Adrenal gland (tissue), 12 donors: ENCODE measurements around the gene ZNF366. TPM values are rescaled to one million over a fixed set of nuclear protein-coding genes. Genes with fewer than 3 reads are reported as not detected.

Source experiments
- DNase-seq, 7 donors: peaks; one replicate each; pipeline ENCODE4 v3.0.0-alpha.2; 2019 to 2020
- H3K27ac ChIP-seq, 5 donors: fragments of 200-600 bp; sonication (generic) in 4 of 5; 1 replicate in 3 of 5; 2 replicates in 2 of 5; pipeline versions ENCODE4 v1.5.1 to v1.8.0; 2016 to 2020; ENCODE audit warnings: mild to moderate bottlenecking in 1 of 5
- H3K27me3 ChIP-seq: fragments of 200-600 bp; 2 replicates; pipeline ENCODE4 v1.8.0; 2021
- H3K36me3 ChIP-seq, 2 donors: fragments of 200-600 bp; replicated peaks in 1 of 2; 1 replicate in 1 of 2; 2 replicates in 1 of 2; pipeline versions ENCODE4 v1.5.1 to v1.8.0; 2018 to 2022
- H3K4me1 ChIP-seq, 2 donors: fragments of 200-600 bp; replicated peaks in 1 of 2; 1 replicate in 1 of 2; 2 replicates in 1 of 2; pipeline versions ENCODE4 v1.5.1 to v1.8.0; 2018 to 2021
- H3K4me3 ChIP-seq, 4 donors: fragments of 200-600 bp; sonication (generic) in 3 of 4; one replicate each; pipeline ENCODE4 v1.5.1; 2016 to 2018
- H3K9me3 ChIP-seq, 3 donors: fragments of 200-600 bp; sonication (generic) in 1 of 3; replicated peaks in 1 of 3; 1 replicate in 2 of 3; 2 replicates in 1 of 3; pipeline versions ENCODE4 v1.5.1 to v1.8.0; 2016 to 2021
- CTCF ChIP-seq, 6 experiments: fragments of 450-650 bp in 4 of 6; fragments of 200-600 bp in 2 of 6; sonication (generic) in 1 of 6; IDR thresholded peaks; 1 replicate in 5 of 6; 2 replicates in 1 of 6; pipeline versions ENCODE4 v1.5.1 to v1.8.0; 2016 to 2021; ENCODE audit warnings: antibody characterized with exemption in 6 of 6, mild to moderate bottlenecking in 2 of 6, moderate library complexity in 1 of 6
- POLR2A ChIP-seq, 2 donors: fragments of 450-650 bp; IDR thresholded peaks; one replicate each; pipeline ENCODE4 v1.6.1; 2017; ENCODE audit warnings: antibody characterized with exemption in 2 of 2, mild to moderate bottlenecking in 2 of 2, moderate library complexity in 1 of 2
- WGBS, 4 donors: extraction: QIAGEN DNeasy Blood & Tissue Kit in 2 of 4; methylation state at CpG; one replicate each; pipeline versions ENCODE4 v1.1.5 to v1.1.7; 2013 to 2017; 5-methylcytosine and 5-hydroxymethylcytosine counted together
- intact Hi-C, 2 donors: fragments of 100-400 bp; cut with DNase I; formaldehyde crosslinking; loops; one replicate each; pipeline versions ENCODE4 v1.14.1 to v1.15.0; 2022 to 2023
- polyA plus RNA-seq, 3 donors: library from polyadenylated mRNA; stranded (reverse); fragments of 200-250 nt in 2 of 3; fragments of 350-450 nt in 1 of 3; fragmentation: Illumina TruSeq in 1 of 3; extraction: RNeasy Lipid Tissue Mini Kit (QIAGEN cat#74804) in 1 of 3; gene quantifications; one replicate each; pipeline ENCODE4 v1.2.3, GENCODE V29; 2013 to 2014
- total RNA-seq, 9 donors: library from RNA; depleted of rRNA in 4 of 9; stranded (reverse); fragments of >200 nt in 4 of 9; fragments of 120-200 nt in 1 of 9; fragmentation: NEBNext Ultra II Directional in 1 of 9; extraction: Animal tissue kit (Norgen Biotek cat#: 25700) in 1 of 9; gene quantifications; one replicate each; pipeline versions ENCODE4 v1.1.0 to v1.2.4, GENCODE V29; 2013 to 2023
- donor health status: healthy with polysubstance abuse.
- donor health status: Bipolar disorder and iron deficiency.
- donor health status: DM: yes; HTN: yes; CAD: no.
- donor health status: DM: no; HTN: no; CAD: no.
- donor health status: DM: no; HTN: no; CAD: no.
- donor health status: DM: yes; HTN: yes; CAD: no.

The ZNF366 gene
- total and polyA plus RNA-seq, 12 donors: 0.24 to 5.3 (median 2.6) TPM

GRCh38 chr5:72438141-72438540 is 69.1 kb downstream of the ZNF366 start:
- Histone ChIP-seq H3K4me1 (peaks cover 9 to 19% of the 10 kb centered on the region in 2 donors), H3K27ac (no peak overlapping the region), H3K36me3 (no peaks in the 10 kb centered on the region), H3K4me3 (no peak overlapping the region), H3K9me3 (no peaks in the 10 kb centered on the region), H3K27me3 (no peaks in the 10 kb centered on the region)
- DNase-seq: no peak
- no peak for TF ChIP-seq CTCF (IDR thresholded peaks at IDR 0.05)
- TF ChIP-seq POLR2A (IDR thresholded peaks at IDR 0.05): no peak
- 81 to 96% (median 88%) methylated on average over 3 of the region's 3 CpGs for WGBS, 4 donors
- intact Hi-C loops: no loop called here

DNA sequence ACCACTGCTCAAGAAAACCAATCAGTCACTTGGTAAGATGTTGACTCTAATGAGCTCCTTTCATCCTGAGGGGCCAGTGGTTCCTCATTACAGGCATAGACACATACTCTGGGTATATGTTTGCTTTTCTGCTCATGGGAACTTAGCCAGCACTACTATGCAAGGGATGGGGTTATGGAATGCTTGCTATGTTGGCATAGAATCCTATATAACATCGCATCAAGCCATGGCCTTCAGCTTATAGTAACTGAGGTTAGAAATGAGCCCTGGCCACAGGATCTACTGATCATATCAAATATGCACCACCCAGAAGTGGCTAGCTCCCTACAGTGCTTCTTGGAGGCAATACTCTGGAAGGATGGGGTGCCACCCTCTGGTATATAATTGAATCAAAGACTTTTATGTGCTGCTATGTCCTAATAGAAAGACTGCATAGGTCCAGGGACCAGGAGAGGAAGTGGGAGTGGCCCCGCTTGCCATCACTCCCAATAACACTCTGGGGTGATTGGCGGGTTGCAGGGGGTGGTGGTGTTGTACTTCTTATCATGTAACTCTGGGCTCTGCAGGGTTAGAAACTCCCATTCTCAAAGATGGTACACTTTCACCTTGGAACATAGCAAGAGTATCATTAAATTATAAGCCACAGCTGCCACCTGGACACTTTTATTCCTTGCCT is 70.3 kb downstream of the ZNF366 start:
- WGBS, 4 donors: 86 to 100% (median 96%) methylated on average over 3 of the region's 3 CpGs
- no peak for DNase-seq
- peaks cover 9 to 20% of the 10 kb centered on the region in 2 donors for H3K4me1 ChIP-seq
- TF ChIP-seq POLR2A (IDR thresholded peaks at IDR 0.05): no peak
- no peak for TF ChIP-seq CTCF (IDR thresholded peaks at IDR 0.05)
- no peak overlapping the region for H3K4me3 ChIP-seq
- intact Hi-C loops: no loop called here
- H3K27me3 ChIP-seq: no peaks in the 10 kb centered on the region
- H3K9me3 ChIP-seq: no peaks in the 10 kb centered on the region
- no peak overlapping the region for H3K27ac ChIP-seq
- no peaks in the 10 kb centered on the region for H3K36me3 ChIP-seq

- intact Hi-C loops: no loop called here
- no peak for TF ChIP-seq CTCF (IDR thresholded peaks at IDR 0.05)
- no peak for TF ChIP-seq POLR2A (IDR thresholded peaks at IDR 0.05)
- no peaks in the 10 kb centered on the region for H3K27me3 ChIP-seq
- H3K4me3 ChIP-seq: no peak overlapping the region
- H3K9me3 ChIP-seq: no peaks in the 10 kb centered on the region
- DNase-seq: no peak
- H3K4me1 ChIP-seq: peaks cover 9 to 20% of the 10 kb centered on the region in 2 donors
- no peaks in the 10 kb centered on the region for H3K36me3 ChIP-seq
- 54 to 72% (median 71%) methylated on average over 3 of the region's 3 CpGs for WGBS, 4 donors
- H3K27ac ChIP-seq: peak overlapping the region in 2 of 5 donors; percentile 10 to 53
Measured at GRCh38 chr5:72434781-72435437, 72.3 kb downstream of the ZNF366 start.

DNA sequence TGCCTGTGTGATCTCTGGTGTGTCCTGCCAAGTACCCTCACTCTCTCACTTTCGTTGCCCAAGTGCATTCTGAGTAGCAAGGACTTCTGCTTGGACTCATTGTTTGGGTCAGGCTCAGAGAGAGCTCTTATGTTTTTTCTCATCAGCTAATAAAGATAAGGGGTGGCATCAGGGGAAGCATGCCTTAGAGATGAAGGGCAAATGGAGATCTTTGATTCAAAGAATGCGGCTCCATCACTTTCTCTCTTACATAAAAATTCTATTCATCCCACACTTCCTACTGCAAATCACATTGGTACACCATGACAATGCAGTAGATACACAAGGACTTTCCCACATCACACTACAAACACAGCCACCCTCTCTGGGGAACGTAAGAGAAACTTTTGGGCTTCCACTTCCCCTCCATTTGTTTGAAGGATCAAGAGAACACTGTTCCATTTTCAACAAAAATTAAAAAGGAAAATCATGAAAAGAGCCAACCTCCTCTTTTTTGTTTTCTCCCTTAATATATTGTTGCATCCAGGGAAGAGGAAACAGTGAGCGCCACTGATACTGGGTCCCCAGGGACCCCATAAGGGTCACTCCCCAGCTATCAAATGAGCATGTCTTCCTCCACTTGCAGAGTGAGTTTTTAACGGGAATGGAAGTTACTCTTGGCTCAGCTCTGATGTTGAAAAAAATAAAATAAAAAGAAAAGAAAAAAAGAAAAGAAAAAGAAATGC is 73.0 kb downstream of the ZNF366 start:
- 55 to 64% (median 62%) methylated on average over 5 of the region's 5 CpGs for WGBS, 4 donors
- Histone ChIP-seq H3K9me3 (no peaks in the 10 kb centered on the region), H3K36me3 (no peaks in the 10 kb centered on the region), H3K4me3 (no peak overlapping the region), H3K27ac (peak overlapping the region in 2 of 5 donors; percentile 10 to 53), H3K4me1 (peaks cover 9 to 20% of the 10 kb centered on the region in 2 donors), H3K27me3 (no peaks in the 10 kb centered on the region)
- DNase-seq: no peak
- TF ChIP-seq CTCF (IDR thresholded peaks at IDR 0.05) (no peak), POLR2A (IDR thresholded peaks at IDR 0.05) (no peak)
- intact Hi-C loops: no loop called here
